ENCODE measurements around the gene GGT1.
"Not testable (repeated sequence)": the region's sequence is repeated elsewhere in the genome, so short reads cannot be mapped to it uniquely, and the experiment has no call there.

Gene GGT1

GRCh38 chr22:24649371-24649770, 46.4 kb downstream of the GGT1 start:
- not testable (repeated sequence) for H2AFZ ChIP-seq (ENCODE audit: low read length); H3K9me3 ChIP-seq (ENCODE audit: insufficient read depth, low read depth, low read length); H3K4me2 ChIP-seq (ENCODE audit: low read depth, low read length, poor library complexity, severe bottlenecking); H3K9me2 ChIP-seq (replicated peaks; ENCODE audit: low read depth, low read length); H3K9ac ChIP-seq (ENCODE audit: low read depth, low read length, poor library complexity, severe bottlenecking); H4K20me1 ChIP-seq (ENCODE audit: insufficient read depth, low read length, poor library complexity, severe bottlenecking); H3K27me3 ChIP-seq (ENCODE audit: insufficient read depth, low read length, poor library complexity, severe bottlenecking); H3F3A ChIP-seq (ENCODE audit: low read depth); H3K36me3 ChIP-seq (ENCODE audit: insufficient read depth, low read length); H3K4me1 ChIP-seq (ENCODE audit: insufficient read depth, low read length, poor library complexity, severe bottlenecking); H3K4me3 ChIP-seq (ENCODE audit: low read length, poor library complexity, severe bottlenecking); H3K79me2 ChIP-seq (ENCODE audit: insufficient read depth, low read length)

DNA sequence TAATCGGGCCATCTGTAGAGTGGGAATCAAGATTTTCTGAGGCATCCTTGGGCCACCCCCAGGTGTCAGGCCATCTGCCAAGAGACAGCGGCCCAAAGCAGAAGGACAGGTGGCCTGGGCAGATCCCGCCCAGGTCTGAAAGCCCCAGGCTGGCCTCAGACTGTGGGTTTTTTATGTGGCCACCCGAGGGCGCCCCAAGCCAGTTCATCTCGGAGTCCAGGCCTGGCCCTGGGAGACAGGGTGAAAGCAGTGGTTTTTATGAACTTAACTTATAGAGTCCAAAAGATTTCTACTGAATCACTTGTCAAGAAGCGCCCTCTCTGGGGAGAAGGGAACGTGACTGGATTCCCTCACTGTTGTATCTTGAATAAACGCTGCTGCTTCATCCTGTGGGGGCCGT, 47.9 kb downstream of the GGT1 start:
- not testable (repeated sequence) for H3K4me3 ChIP-seq (ENCODE audit: low read length, poor library complexity, severe bottlenecking); H3K9ac ChIP-seq (ENCODE audit: low read depth, low read length, poor library complexity, severe bottlenecking); H3K9me2 ChIP-seq (replicated peaks; ENCODE audit: low read depth, low read length); H3K79me2 ChIP-seq (ENCODE audit: insufficient read depth, low read length); H4K20me1 ChIP-seq (ENCODE audit: insufficient read depth, low read length, poor library complexity, severe bottlenecking); H3K36me3 ChIP-seq (ENCODE audit: insufficient read depth, low read length); H3K4me1 ChIP-seq (ENCODE audit: insufficient read depth, low read length, poor library complexity, severe bottlenecking); H3K4me2 ChIP-seq (ENCODE audit: low read depth, low read length, poor library complexity, severe bottlenecking); H3F3A ChIP-seq (ENCODE audit: low read depth); H3K27me3 ChIP-seq (ENCODE audit: insufficient read depth, low read length, poor library complexity, severe bottlenecking); H2AFZ ChIP-seq (ENCODE audit: low read length); H3K9me3 ChIP-seq (ENCODE audit: insufficient read depth, low read depth, low read length)

DNA sequence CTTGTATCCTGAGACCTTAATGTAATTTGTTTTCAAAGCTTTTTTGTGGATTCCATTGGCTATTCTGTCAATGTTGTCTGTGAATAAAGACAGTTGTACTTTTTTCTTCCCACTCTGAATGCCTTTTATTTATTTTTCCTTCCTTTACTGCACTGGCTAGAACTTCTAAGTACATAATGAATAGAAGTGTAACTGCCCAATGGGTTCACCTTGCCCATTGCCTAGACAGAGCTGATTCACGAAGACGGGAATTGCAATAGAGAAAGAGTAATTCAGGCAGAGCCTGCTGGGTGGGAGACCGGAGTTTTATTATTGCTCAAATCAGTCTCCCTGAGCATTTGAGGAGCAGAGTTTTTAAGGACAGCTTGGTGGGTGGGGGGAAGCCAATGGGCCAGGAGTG, 62.4 kb downstream of the GGT1 start:
- not testable (repeated sequence) for H3F3A ChIP-seq (ENCODE audit: low read depth); H3K9ac ChIP-seq (ENCODE audit: low read depth, low read length, poor library complexity, severe bottlenecking); H3K4me3 ChIP-seq (ENCODE audit: low read length, poor library complexity, severe bottlenecking); H3K79me2 ChIP-seq (ENCODE audit: insufficient read depth, low read length); H4K20me1 ChIP-seq (ENCODE audit: insufficient read depth, low read length, poor library complexity, severe bottlenecking); H2AFZ ChIP-seq (ENCODE audit: low read length); H3K9me3 ChIP-seq (ENCODE audit: insufficient read depth, low read depth, low read length); H3K27me3 ChIP-seq (ENCODE audit: insufficient read depth, low read length, poor library complexity, severe bottlenecking); H3K4me1 ChIP-seq (ENCODE audit: insufficient read depth, low read length, poor library complexity, severe bottlenecking); H3K36me3 ChIP-seq (ENCODE audit: insufficient read depth, low read length); H3K4me2 ChIP-seq (ENCODE audit: low read depth, low read length, poor library complexity, severe bottlenecking); H3K9me2 ChIP-seq (replicated peaks; ENCODE audit: low read depth, low read length)

DNA sequence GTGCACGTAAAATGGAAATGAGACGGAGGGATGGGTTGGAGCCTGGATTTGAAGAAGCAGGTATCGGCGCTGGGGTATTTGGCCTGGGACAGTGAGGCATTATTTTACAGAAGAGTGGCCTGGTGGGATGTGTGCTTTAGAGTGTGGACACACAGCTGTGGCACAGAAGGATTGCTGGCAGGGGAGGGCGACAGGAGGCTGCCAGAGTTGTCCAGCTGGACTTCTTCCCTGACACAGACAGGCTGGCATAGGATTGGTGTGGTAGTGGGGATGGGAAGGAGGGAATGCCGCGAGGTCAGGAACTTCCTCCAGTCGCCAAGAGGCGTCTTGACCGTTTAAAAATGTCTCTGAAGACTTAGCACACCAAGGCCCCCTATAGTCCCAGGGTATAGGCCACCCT, 64.9 kb downstream of the GGT1 start:
- not testable (repeated sequence) for H3F3A ChIP-seq (ENCODE audit: low read depth); H3K9me2 ChIP-seq (replicated peaks; ENCODE audit: low read depth, low read length); H3K4me2 ChIP-seq (ENCODE audit: low read depth, low read length, poor library complexity, severe bottlenecking); H3K36me3 ChIP-seq (ENCODE audit: insufficient read depth, low read length); H3K9me3 ChIP-seq (ENCODE audit: insufficient read depth, low read depth, low read length); H3K4me3 ChIP-seq (ENCODE audit: low read length, poor library complexity, severe bottlenecking); H2AFZ ChIP-seq (ENCODE audit: low read length); H3K79me2 ChIP-seq (ENCODE audit: insufficient read depth, low read length); H3K9ac ChIP-seq (ENCODE audit: low read depth, low read length, poor library complexity, severe bottlenecking); H3K27me3 ChIP-seq (ENCODE audit: insufficient read depth, low read length, poor library complexity, severe bottlenecking); H4K20me1 ChIP-seq (ENCODE audit: insufficient read depth, low read length, poor library complexity, severe bottlenecking); H3K4me1 ChIP-seq (ENCODE audit: insufficient read depth, low read length, poor library complexity, severe bottlenecking)

DNA sequence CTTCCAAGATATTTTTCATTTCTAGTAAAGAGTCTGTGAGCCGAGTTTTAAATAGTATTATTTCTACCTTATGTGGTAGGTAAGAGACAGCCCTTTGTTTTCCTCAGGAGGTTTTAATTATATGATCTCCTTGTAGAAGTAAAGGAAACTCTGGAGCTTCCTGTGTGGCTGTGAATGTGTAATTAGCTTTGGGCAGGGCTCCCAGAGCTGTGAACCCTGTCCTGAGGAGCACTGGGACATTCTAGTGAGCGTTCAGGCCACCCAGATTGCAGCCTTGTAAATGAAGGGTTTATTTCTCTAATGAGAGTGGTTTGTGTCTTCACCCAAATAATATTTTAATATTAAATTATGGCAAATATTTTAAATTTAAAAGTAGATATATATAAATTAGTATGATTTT, 69.5 kb downstream of the GGT1 start:
- not testable (repeated sequence) for H3K36me3 ChIP-seq (ENCODE audit: insufficient read depth, low read length); H3K4me2 ChIP-seq (ENCODE audit: low read depth, low read length, poor library complexity, severe bottlenecking); H3K27me3 ChIP-seq (ENCODE audit: insufficient read depth, low read length, poor library complexity, severe bottlenecking); H3K79me2 ChIP-seq (ENCODE audit: insufficient read depth, low read length); H3K9me3 ChIP-seq (ENCODE audit: insufficient read depth, low read depth, low read length); H3K9me2 ChIP-seq (replicated peaks; ENCODE audit: low read depth, low read length); H3K9ac ChIP-seq (ENCODE audit: low read depth, low read length, poor library complexity, severe bottlenecking); H3K4me3 ChIP-seq (ENCODE audit: low read length, poor library complexity, severe bottlenecking); H3F3A ChIP-seq (ENCODE audit: low read depth); H2AFZ ChIP-seq (ENCODE audit: low read length); H4K20me1 ChIP-seq (ENCODE audit: insufficient read depth, low read length, poor library complexity, severe bottlenecking); H3K4me1 ChIP-seq (ENCODE audit: insufficient read depth, low read length, poor library complexity, severe bottlenecking)
